ENCODE data around the gene OTOL1.

DNA sequence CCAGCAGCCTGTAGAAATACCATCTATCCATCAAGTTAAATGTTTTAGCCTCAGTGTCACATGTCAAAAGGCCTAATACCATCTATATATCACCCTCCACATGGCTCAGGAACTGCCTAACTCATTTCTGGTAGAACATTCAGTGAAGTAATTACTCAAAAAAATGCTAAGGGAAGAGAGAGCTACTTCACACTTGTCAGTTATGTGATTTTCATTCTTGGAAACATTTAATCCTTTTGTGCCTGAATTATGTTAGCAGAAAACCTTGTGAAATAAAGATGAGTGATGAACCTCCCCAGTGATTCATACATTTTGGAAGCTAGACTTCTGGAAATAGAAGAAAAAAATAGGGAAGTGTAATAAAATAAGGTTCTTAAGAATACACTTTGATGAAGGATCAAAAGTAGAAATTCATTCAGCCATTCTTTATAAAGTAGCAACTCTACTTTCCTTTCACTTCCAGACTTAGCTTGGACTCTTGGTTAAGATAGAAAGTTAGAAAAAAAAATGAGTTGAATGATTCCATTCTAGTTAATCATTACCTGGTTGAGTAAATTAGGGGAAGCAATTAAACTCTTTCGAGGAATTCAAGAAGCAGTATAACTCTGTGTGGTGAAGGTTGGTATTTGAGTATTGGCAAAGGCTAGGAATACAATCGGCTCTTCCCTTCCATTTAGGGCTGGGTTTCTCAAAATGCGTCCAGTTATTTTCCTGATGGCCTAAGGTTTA is 3.6 kb downstream of the OTOL1 start:
- TF ChIP-seq JUNB (IDR thresholded peaks at IDR 0.05; ENCODE audit: unreplicated experiment) (no peak), EZH2 (IDR thresholded peaks at IDR 0.05; ENCODE audit: low read depth, unreplicated experiment) (no peak), POLR2AphosphoS5 (IDR thresholded peaks at IDR 0.05; ENCODE audit: low read depth) (no peak), EZH2phosphoT487 (IDR thresholded peaks at IDR 0.05; ENCODE audit: unreplicated experiment) (no peak), CREB1 (CRISPR knock-in tag; IDR thresholded peaks at IDR 0.05; ENCODE audit: low read depth) (no peak), STAT1 (IDR thresholded peaks at IDR 0.05; ENCODE audit: unreplicated experiment) (no peak), NANOG (IDR thresholded peaks at IDR 0.05; ENCODE audit: borderline replicate concordance) (no peak), ZNF114 (CRISPR knock-in tag; IDR thresholded peaks at IDR 0.05) (no peak)
- TF ChIP-seq, protein P1, sequence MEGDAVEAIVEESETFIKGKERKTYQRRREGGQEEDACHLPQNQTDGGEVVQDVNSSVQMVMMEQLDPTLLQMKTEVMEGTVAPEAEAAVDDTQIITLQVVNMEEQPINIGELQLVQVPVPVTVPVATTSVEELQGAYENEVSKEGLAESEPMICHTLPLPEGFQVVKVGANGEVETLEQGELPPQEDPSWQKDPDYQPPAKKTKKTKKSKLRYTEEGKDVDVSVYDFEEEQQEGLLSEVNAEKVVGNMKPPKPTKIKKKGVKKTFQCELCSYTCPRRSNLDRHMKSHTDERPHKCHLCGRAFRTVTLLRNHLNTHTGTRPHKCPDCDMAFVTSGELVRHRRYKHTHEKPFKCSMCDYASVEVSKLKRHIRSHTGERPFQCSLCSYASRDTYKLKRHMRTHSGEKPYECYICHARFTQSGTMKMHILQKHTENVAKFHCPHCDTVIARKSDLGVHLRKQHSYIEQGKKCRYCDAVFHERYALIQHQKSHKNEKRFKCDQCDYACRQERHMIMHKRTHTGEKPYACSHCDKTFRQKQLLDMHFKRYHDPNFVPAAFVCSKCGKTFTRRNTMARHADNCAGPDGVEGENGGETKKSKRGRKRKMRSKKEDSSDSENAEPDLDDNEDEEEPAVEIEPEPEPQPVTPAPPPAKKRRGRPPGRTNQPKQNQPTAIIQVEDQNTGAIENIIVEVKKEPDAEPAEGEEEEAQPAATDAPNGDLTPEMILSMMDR (conservative IDR thresholded peaks at IDR 0.05; ENCODE audit: low read depth in 2 of 2): no peak
- TF ChIP-seq, protein P2, sequence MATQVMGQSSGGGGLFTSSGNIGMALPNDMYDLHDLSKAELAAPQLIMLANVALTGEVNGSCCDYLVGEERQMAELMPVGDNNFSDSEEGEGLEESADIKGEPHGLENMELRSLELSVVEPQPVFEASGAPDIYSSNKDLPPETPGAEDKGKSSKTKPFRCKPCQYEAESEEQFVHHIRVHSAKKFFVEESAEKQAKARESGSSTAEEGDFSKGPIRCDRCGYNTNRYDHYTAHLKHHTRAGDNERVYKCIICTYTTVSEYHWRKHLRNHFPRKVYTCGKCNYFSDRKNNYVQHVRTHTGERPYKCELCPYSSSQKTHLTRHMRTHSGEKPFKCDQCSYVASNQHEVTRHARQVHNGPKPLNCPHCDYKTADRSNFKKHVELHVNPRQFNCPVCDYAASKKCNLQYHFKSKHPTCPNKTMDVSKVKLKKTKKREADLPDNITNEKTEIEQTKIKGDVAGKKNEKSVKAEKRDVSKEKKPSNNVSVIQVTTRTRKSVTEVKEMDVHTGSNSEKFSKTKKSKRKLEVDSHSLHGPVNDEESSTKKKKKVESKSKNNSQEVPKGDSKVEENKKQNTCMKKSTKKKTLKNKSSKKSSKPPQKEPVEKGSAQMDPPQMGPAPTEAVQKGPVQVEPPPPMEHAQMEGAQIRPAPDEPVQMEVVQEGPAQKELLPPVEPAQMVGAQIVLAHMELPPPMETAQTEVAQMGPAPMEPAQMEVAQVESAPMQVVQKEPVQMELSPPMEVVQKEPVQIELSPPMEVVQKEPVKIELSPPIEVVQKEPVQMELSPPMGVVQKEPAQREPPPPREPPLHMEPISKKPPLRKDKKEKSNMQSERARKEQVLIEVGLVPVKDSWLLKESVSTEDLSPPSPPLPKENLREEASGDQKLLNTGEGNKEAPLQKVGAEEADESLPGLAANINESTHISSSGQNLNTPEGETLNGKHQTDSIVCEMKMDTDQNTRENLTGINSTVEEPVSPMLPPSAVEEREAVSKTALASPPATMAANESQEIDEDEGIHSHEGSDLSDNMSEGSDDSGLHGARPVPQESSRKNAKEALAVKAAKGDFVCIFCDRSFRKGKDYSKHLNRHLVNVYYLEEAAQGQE (IDR thresholded peaks at IDR 0.05; ENCODE audit: unreplicated experiment): no peak
- TF ChIP-seq, protein P3, sequence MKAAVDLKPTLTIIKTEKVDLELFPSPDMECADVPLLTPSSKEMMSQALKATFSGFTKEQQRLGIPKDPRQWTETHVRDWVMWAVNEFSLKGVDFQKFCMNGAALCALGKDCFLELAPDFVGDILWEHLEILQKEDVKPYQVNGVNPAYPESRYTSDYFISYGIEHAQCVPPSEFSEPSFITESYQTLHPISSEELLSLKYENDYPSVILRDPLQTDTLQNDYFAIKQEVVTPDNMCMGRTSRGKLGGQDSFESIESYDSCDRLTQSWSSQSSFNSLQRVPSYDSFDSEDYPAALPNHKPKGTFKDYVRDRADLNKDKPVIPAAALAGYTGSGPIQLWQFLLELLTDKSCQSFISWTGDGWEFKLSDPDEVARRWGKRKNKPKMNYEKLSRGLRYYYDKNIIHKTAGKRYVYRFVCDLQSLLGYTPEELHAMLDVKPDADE (IDR thresholded peaks at IDR 0.05): no peak

Measured in GM23338 (cell line).